Measurements from ENCODE around the gene IL5RA.

IL5RA gene

GRCh38 chr3:3064297-3064696 is 45.9 kb downstream of the IL5RA start:
- Histone ChIP-seq H3K9ac (ENCODE audit: low read depth, low read length) (no peak overlapping the region), H3K36me3 (ENCODE audit: insufficient read depth, low read length) (no peaks in the 10 kb centered on the region), H3K9me3 (ENCODE audit: insufficient read depth, low read length, severe bottlenecking) (no peaks in the 10 kb centered on the region), H3K4me1 (ENCODE audit: insufficient read depth, low read length) (no peaks in the 10 kb centered on the region), H3K27ac (ENCODE audit: low read length) (no peak overlapping the region), H3K4me2 (ENCODE audit: insufficient read depth, low read length) (no peak overlapping the region), H4K20me1 (ENCODE audit: insufficient read depth, low read length) (no peaks in the 10 kb centered on the region), H3K79me2 (ENCODE audit: insufficient read depth, low read length) (no peaks in the 10 kb centered on the region), H3K4me3 (ENCODE audit: low read depth in 1 of 2, low read length in 2 of 2) (no peak overlapping the region), H2AFZ (ENCODE audit: low read depth, low read length) (no peak overlapping the region), H3K27me3 (ENCODE audit: insufficient read depth, low read length, poor library complexity) (no peaks in the 10 kb centered on the region)
- DNase-seq (no peak), ATAC-seq (ENCODE audit: insufficient read depth, low read depth) (no peak)
- no peak for TF ChIP-seq CTCF (IDR thresholded peaks at IDR 0.05; ENCODE audit: borderline replicate concordance, extremely low read depth, low read length, poor library complexity, severe bottlenecking)
- no peak for TF ChIP-seq EZH2 (IDR thresholded peaks at IDR 0.05; ENCODE audit: borderline replicate concordance, low read depth, low read length, severe bottlenecking)

- DNase-seq: no peak
- Histone ChIP-seq H3K27me3 (ENCODE audit: insufficient read depth, low read length, poor library complexity) (no peaks in the 10 kb centered on the region), H3K4me2 (ENCODE audit: insufficient read depth, low read length) (no peak overlapping the region), H3K36me3 (ENCODE audit: insufficient read depth, low read length) (no peaks in the 10 kb centered on the region), H3K4me3 (ENCODE audit: low read depth in 1 of 2, low read length in 2 of 2) (no peak overlapping the region), H3K27ac (ENCODE audit: low read length) (no peak overlapping the region), H2AFZ (ENCODE audit: low read depth, low read length) (no peak overlapping the region), H4K20me1 (ENCODE audit: insufficient read depth, low read length) (no peaks in the 10 kb centered on the region), H3K79me2 (ENCODE audit: insufficient read depth, low read length) (no peaks in the 10 kb centered on the region), H3K9ac (ENCODE audit: low read depth, low read length) (no peak overlapping the region), H3K4me1 (ENCODE audit: insufficient read depth, low read length) (no peaks in the 10 kb centered on the region), H3K9me3 (ENCODE audit: insufficient read depth, low read length, severe bottlenecking) (no peaks in the 10 kb centered on the region)
- no peak for ATAC-seq (ENCODE audit: insufficient read depth, low read depth)
- TF ChIP-seq CTCF (IDR thresholded peaks at IDR 0.05; ENCODE audit: borderline replicate concordance, extremely low read depth, low read length, poor library complexity, severe bottlenecking): no peak
- TF ChIP-seq EZH2 (IDR thresholded peaks at IDR 0.05; ENCODE audit: borderline replicate concordance, low read depth, low read length, severe bottlenecking): no peak
Measured at GRCh38 chr3:3059645-3060044, 50.5 kb downstream of the IL5RA start.

GRCh38 chr3:3053974-3054373 is 56.2 kb downstream of the IL5RA start:
- TF ChIP-seq CTCF (IDR thresholded peaks at IDR 0.05; ENCODE audit: borderline replicate concordance, extremely low read depth, low read length, poor library complexity, severe bottlenecking): no peak
- no peak for TF ChIP-seq EZH2 (IDR thresholded peaks at IDR 0.05; ENCODE audit: borderline replicate concordance, low read depth, low read length, severe bottlenecking)
- no peak overlapping the region for H3K4me2 ChIP-seq (ENCODE audit: insufficient read depth, low read length)
- no peaks in the 10 kb centered on the region for H3K9me3 ChIP-seq (ENCODE audit: insufficient read depth, low read length, severe bottlenecking)
- no peaks in the 10 kb centered on the region for H3K36me3 ChIP-seq (ENCODE audit: insufficient read depth, low read length)
- no peaks in the 10 kb centered on the region for H4K20me1 ChIP-seq (ENCODE audit: insufficient read depth, low read length)
- no peak overlapping the region for H2AFZ ChIP-seq (ENCODE audit: low read depth, low read length)
- H3K9ac ChIP-seq (ENCODE audit: low read depth, low read length): no peak overlapping the region
- H3K79me2 ChIP-seq (ENCODE audit: insufficient read depth, low read length): no peaks in the 10 kb centered on the region
- no peaks in the 10 kb centered on the region for H3K27me3 ChIP-seq (ENCODE audit: insufficient read depth, low read length, poor library complexity)
- H3K4me1 ChIP-seq (ENCODE audit: insufficient read depth, low read length): no peaks in the 10 kb centered on the region
- no peak overlapping the region for H3K27ac ChIP-seq (ENCODE audit: low read length)
- DNase-seq: no peak
- ATAC-seq (ENCODE audit: insufficient read depth, low read depth): no peak
- no peak overlapping the region for H3K4me3 ChIP-seq (ENCODE audit: low read depth in 1 of 2, low read length in 2 of 2)

Data from DND-41 (cell line).